Activated T-cell treated with anti-CD3 and anti-CD28 coated beads, Interleukin-2, amount 50 U/mL, for 48 hours (primary cell): ENCODE measurements around the gene PCNX2.

Experiments
- DNase-seq, 2 experiments: peaks; one replicate each; pipeline ENCODE4 v3.0.0-alpha.2; 2020

PCNX2 gene

DNA sequence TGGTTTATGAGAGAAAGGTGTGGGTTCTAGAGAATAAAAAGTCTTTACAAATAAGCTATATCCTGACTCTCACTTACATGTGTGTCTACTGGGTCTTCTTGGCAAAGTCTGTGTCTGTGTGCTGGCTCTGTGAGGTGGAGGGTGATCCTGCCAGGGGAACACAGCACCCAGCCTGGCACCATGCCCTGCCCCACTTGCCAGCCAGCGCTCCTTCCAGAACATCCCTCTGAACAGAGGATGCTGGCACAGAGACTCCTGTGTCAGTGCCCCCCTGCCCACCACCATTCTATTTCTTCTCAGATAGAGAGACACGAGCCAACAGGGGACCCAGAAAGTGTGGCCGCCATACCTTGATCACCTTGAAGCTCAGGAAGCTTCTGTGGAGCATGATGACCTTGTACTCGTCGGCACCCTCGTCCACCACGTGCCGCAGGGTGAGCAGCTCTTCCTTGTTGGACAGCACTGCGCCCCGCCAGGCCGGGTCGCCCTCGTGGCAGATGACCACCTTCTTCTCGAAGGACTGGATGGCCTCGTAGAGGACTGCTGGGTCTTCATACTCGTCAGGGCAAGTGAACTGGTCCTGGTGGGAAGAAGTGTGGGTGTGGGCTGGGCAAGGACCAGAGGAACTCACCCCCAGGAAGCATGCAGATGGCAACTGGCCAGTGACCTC is 295.4 kb downstream of the PCNX2 start:
- no peak for DNase-seq

DNA sequence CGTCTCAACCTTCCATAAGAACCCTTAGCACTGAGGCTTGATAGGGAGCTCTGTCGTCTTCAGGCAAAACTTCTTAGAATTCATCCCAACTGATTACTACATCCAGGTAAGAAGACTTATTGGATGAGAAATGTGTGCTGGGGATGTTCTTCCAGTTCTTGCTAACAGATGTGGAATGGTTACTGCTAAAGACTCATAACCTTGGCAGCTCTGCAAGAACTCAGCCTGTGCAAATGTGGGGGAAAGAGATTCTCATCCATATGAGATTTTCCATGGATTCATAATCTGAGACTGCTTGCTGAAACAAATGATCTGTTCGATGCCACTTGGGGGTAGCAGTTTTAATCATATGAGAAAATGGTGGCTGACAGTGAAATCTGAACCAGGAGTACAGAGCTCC is 296.9 kb downstream of the PCNX2 start:
- no peak for DNase-seq

GRCh38 chr1:232998138-232998537 is 297.4 kb downstream of the PCNX2 start:
- no peak for DNase-seq

DNA sequence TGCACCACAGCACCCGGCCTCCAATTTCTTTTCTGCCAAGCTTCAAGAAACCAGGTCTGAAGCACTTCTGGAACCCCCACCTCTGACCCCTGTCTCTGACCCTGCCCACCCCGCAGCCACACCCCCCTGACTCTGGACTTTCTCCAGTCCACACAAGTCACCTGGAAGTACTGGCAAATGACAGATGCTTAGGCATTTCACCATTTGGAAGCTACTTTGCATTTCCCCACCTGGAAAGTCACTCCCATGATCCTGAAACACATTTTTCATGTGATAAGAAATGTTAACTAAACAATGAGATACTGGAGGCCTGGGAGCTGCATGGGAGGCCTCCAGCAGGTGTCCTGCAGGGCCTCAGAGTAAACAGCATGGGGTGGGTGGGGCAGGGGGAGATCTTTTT is 299.4 kb downstream of the PCNX2 start:
- no peak for DNase-seq

DNA sequence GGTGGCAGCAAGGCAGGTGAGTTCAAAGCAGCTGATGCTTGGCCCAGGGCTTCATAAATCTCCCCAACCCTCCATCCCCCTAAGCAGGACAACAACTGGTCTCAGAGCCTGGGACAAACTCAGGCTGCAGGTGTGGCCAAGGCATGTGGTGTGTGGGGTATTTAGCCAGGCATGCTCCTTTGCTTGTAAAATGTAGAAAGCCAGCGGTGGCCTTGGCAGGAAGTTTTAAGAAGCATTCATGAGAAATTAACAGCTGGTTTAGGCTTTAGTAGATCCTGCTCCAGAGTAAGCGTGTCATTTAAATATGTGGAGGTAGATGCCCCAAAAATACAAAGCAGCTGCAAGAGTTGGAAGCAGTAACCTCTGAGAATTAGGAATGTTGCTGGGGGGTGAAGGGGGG is 300.3 kb downstream of the PCNX2 start:
- DNase-seq, result no peak

GRCh38 chr1:232993555-232993954 is 302.0 kb downstream of the PCNX2 start:
- no peak for DNase-seq

GRCh38 chr1:232992227-232992626 is 303.3 kb downstream of the PCNX2 start:
- no peak for DNase-seq

DNA sequence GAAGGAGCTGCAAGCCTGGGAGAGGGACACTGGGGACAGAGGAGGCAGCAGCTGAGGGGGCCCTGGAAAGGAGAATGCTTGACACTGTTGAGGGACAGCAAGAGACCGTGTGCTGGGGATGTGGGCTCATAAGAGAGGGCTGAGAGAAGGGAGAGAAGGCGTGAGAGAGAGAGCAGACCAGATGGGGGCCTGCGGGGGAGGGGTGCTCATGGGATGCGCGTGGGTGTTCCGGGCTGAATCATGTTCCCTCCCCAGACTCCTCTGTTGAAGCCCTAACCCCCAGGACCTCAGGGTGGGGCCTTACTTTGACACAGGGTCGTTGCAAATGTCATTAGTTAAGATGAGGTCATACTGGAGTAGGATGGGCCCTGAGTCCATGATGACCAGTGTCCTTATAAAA is 304.3 kb downstream of the PCNX2 start:
- no peak for DNase-seq

- no peak for DNase-seq
Measured at GRCh38 chr1:232990176-232991128, 305.1 kb downstream of the PCNX2 start.

GRCh38 chr1:232988572-232989040 is 306.9 kb downstream of the PCNX2 start:
- DNase-seq, result no peak

DNA sequence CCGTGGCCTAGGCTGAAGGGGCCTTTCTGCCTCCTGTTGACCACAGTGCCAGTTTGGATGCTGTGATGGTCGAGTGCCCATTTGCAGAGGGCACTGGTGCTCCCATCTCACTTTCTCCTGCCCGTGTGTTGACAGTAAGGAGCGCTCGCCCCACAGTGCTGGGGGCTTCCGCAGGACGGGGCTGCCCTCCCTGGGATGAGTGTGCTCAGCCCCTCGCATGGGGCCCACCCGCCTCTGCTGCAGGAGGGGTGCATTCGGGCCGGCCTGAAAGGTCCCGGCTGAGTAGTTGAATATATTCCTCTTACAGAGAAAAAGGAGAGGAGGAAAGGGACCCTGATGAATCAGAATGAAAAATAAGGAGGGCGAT is 307.8 kb downstream of the PCNX2 start:
- DNase-seq, result no peak

GRCh38 chr1:232987046-232987773 is 308.3 kb downstream of the PCNX2 start:
- no peak for DNase-seq

DNA sequence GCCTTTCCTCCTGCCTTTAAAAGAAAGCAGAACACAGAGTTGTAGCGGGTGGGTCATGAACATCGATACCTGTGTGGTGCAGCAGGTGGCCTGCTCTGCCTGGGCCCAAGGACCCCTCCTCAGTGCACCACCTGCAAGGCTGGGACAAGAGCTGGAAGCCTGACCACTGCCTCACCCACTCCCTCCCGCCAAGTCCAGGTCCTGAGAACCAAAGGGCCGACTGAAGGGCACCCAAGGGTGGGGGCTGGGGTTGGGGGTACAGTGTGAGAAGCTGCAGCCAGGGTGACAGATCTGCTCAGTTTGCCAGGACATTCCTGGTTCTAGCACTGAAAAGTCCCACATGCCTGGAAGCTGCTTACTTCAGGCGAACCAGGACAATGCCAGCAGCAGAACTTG is 309.0 kb downstream of the PCNX2 start:
- no peak for DNase-seq

GRCh38 chr1:232985882-232986526 is 309.5 kb downstream of the PCNX2 start:
- no peak for DNase-seq

DNA sequence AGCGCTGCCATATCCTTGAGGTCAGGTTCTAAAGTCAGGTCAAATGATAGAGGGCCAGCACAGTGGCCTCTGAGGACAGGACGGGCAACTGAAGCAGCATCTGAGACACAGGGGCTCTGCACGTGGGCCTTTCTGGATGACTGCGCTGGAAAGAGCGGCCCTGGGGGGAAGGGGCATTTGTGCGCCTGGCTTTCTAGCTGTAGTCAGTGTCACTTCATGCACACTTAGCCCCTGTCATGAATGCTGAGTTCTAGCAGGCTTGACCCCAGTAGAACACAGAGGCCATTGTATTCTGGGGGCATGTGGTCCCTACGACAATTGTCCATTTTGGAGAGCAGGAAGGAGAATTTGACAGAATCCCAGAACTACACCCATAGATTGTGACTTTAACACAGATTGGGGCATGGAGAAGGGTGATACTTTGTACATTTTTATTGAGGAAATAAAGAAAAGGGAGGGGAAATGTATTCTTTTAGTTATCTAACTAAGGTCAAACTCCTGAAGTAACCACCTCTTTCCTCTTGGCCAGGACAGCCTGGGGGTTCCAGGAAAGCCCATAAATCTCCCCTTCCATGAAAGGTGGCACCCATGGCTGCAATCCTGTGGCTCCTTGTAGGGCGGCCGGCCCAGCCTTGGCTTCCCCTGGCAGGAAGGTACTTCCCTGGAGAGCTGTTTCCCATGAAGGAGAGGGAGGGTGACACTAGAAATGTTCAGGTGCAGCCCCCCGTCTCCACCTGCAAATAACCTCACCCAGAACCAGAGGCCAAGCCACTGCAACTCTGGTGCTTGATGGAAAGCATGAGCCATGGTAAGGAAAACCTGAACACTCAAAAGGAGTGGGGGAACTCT is 310.7 kb downstream of the PCNX2 start:
- no peak for DNase-seq

DNA sequence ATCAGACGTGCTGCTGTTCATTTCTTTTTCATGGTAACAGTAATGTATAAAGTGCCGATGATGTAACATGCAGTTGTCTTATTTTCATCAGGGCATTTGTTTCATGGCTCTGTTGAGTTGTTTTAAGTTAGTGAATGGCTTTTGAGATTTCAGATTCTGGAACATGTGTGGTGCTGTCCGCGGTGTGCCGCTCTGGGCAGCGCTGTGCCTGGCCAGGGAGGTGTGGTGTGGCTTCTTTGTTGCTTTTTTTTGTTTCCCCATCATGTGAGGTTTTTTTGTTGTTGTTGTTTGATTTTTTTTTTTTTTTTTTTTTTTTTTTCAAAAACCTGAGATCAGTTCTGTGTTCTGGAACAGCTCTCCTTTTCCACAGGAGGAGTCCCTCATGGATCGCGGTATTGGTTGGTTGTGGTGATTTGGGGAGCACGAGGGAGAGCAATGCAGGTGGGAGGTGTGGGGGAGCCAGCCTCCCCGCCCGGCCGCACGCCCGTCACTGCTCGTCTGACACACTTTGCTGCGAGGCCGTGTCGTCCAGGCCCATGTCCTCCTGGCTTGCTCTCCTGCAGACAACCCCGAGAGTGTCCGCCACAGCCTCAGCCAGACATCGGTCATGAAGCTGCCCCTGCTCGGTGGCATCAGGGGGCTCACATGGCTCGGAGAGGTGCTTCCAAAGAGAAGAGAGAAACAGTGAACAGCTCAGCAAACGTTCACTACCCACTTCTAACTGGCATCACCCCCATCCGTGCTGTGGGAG is 311.5 kb downstream of the PCNX2 start:
- DNase-seq, result no peak

GRCh38 chr1:232983375-232983774 is 312.1 kb downstream of the PCNX2 start:
- no peak for DNase-seq

- no peak for DNase-seq
Measured at GRCh38 chr1:232982238-232982944, 313.1 kb downstream of the PCNX2 start.

DNA sequence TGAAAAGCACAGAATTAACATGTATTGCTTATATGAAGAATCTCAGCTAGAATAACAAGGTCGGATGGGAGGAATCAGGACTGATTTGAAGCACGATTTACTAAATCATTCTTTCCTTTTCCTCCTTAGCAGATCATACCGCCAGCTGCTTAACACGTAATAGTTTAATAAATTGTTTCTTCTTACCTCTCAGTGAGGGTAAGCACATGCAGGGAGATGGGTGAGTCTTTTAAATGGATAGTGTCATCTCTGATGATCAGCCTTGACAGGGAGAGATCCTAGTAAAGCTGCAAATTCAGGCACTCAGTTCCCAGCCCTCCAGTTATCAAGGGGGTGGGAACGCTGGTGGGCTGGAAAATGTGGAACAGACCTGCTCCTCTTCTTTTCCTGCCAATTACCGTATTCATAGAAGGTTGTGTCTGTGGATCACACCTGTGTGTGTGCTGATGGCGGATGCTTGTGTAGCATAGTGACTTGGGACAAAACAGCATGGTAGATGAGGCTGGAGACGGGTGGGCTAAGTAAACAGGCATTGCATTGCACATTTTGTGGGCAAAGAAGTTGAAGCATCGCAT is 314.5 kb downstream of the PCNX2 start:
- no peak for DNase-seq

GRCh38 chr1:232980355-232980978 is 315.1 kb downstream of the PCNX2 start:
- no peak for DNase-seq
